Endothelial cell of umbilical vein (primary cell): Measurements from ENCODE around the gene PCGF5.

ENCODE experiments used
- EZH2 ChIP-seq: IDR thresholded peaks from 2 replicates; pipeline ENCODE4 v1.6.1; 2012; ENCODE audit warnings: borderline replicate concordance, low read depth, mild to moderate bottlenecking, moderate library complexity, low read length, inconsistent platforms; ENCODE audit not compliant: severe bottlenecking
- FOS ChIP-seq: IDR thresholded peaks from 2 replicates; pipeline ENCODE4 v1.6.1; 2011; ENCODE audit warnings: mild to moderate bottlenecking, low read length, moderate library complexity, borderline replicate concordance; ENCODE audit not compliant: insufficient read depth
- JUN ChIP-seq: IDR thresholded peaks from 2 replicates; pipeline ENCODE4 v1.6.1; 2011; ENCODE audit warnings: borderline replicate concordance, low read depth; ENCODE audit not compliant: insufficient read length, insufficient read depth
- MYC ChIP-seq: IDR thresholded peaks from one replicate; pipeline ENCODE4 v1.6.1; 2011; ENCODE audit warnings: mild to moderate bottlenecking, low read depth, low read length
- POLR2A ChIP-seq: IDR thresholded peaks from 2 replicates; pipeline ENCODE4 v1.6.1; 2012; ENCODE audit warnings: low read depth, mild to moderate bottlenecking, control low read depth, low read length
- POLR2AphosphoS5 ChIP-seq: IDR thresholded peaks from 2 replicates; pipeline ENCODE4 v1.6.1; 2012; ENCODE audit warnings: low read depth, mild to moderate bottlenecking, control low read depth, low read length, moderate library complexity; ENCODE audit not compliant: insufficient read depth
- TF ChIP-seq, protein P1 (sequence below), 2 donors: IDR thresholded peaks; 1 replicate in 1 of 2; 2 replicates in 1 of 2; pipeline ENCODE4 v1.5.1; 2011; ENCODE audit warnings: low read length in 2 of 2, mild to moderate bottlenecking in 2 of 2, moderate library complexity in 2 of 2, control low read depth in 1 of 2, inconsistent platforms in 1 of 2, low read depth in 1 of 2; ENCODE audit not compliant: insufficient read depth in 1 of 2; ENCODE audit errors: extremely low read depth in 1 of 2
- TF ChIP-seq, protein P2 (sequence below): IDR thresholded peaks from 2 replicates; pipeline ENCODE4 v1.6.1; 2011; ENCODE audit not compliant: insufficient read depth, insufficient read length

DNA sequence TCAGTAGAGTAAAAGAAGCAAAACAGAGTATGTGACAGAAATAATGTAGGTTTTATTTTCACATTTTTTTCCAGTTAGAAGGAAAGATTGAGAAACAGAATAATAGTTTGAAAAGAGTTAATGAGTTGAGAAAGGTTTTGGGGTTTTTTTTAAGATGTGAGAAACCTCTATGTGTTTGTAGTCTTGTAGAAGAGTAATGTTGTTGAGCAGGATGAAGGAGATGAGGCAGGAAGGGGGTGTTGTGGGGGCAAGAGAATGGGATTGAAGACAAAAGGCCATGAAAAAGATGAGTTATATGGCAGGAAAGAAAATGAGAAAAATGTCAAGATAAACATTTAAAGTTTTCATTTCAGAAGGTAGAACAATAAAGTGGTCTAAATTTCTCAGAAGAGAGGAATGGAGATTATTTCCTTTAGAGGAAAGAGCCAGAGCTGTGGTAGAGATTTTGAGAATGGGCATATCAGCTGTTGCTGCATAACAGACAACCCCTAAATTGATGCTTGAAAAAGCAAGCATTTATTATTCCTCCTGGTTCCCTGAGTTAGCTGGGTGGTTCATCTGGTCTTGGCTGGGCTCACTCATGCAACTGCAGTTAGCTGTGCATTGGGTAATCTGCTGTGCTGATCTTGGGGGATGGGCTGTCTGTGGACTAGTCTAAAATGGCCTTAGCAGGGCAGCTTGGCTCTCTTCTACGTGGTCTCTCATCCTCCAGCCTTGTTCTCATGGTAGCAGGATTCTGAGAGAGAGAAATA lies 27.1 kb downstream of the PCGF5 start:
- TF ChIP-seq POLR2AphosphoS5 (no peak), EZH2 (no peak), POLR2A (no peak), JUN (no peak), MYC (no peak), FOS (no peak)
- TF ChIP-seq, protein P1, sequence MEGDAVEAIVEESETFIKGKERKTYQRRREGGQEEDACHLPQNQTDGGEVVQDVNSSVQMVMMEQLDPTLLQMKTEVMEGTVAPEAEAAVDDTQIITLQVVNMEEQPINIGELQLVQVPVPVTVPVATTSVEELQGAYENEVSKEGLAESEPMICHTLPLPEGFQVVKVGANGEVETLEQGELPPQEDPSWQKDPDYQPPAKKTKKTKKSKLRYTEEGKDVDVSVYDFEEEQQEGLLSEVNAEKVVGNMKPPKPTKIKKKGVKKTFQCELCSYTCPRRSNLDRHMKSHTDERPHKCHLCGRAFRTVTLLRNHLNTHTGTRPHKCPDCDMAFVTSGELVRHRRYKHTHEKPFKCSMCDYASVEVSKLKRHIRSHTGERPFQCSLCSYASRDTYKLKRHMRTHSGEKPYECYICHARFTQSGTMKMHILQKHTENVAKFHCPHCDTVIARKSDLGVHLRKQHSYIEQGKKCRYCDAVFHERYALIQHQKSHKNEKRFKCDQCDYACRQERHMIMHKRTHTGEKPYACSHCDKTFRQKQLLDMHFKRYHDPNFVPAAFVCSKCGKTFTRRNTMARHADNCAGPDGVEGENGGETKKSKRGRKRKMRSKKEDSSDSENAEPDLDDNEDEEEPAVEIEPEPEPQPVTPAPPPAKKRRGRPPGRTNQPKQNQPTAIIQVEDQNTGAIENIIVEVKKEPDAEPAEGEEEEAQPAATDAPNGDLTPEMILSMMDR (IDR thresholded peaks at IDR 0.05; ENCODE audit: extremely low read depth in 1 of 2, insufficient read depth in 1 of 2, low read depth in 1 of 2, low read length in 2 of 2), result no peak
- TF ChIP-seq, protein P2, sequence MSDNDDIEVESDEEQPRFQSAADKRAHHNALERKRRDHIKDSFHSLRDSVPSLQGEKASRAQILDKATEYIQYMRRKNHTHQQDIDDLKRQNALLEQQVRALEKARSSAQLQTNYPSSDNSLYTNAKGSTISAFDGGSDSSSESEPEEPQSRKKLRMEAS, result no peak
